ENCODE results near the gene NLGN1. TPM values are rescaled to one million over a fixed set of nuclear protein-coding genes. Genes with fewer than 3 reads are reported as not detected.
A peak's percentile ranks its signal among the peaks of the same experiment; 100 is the strongest.

The NLGN1 gene
- total and polyA plus RNA-seq, 2 of the 13 experiments (the other 11 are each of a cell fraction or from before 2014, with no cell fraction given) = not detected

DNA sequence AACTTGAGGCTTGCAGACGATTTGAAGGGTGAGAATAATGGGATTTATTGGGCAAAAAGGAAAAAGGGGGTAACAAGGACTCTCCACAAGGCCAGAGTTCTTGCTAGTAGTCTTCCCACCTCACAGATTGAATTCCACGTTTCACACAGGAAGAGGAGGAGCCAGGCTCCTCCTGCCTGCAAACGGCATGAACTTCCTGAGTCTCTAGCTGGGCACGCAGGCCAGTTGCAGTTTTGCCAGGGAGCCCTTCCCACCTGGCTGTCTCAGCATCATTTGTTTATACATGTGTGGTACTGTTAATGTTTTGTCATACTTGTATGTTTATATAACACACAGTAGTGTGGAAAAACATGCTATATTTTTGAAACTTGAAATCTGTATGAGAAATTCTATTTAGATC, 155.0 kb downstream of the NLGN1 start (continued):
- TF ChIP-seq, protein P1, sequence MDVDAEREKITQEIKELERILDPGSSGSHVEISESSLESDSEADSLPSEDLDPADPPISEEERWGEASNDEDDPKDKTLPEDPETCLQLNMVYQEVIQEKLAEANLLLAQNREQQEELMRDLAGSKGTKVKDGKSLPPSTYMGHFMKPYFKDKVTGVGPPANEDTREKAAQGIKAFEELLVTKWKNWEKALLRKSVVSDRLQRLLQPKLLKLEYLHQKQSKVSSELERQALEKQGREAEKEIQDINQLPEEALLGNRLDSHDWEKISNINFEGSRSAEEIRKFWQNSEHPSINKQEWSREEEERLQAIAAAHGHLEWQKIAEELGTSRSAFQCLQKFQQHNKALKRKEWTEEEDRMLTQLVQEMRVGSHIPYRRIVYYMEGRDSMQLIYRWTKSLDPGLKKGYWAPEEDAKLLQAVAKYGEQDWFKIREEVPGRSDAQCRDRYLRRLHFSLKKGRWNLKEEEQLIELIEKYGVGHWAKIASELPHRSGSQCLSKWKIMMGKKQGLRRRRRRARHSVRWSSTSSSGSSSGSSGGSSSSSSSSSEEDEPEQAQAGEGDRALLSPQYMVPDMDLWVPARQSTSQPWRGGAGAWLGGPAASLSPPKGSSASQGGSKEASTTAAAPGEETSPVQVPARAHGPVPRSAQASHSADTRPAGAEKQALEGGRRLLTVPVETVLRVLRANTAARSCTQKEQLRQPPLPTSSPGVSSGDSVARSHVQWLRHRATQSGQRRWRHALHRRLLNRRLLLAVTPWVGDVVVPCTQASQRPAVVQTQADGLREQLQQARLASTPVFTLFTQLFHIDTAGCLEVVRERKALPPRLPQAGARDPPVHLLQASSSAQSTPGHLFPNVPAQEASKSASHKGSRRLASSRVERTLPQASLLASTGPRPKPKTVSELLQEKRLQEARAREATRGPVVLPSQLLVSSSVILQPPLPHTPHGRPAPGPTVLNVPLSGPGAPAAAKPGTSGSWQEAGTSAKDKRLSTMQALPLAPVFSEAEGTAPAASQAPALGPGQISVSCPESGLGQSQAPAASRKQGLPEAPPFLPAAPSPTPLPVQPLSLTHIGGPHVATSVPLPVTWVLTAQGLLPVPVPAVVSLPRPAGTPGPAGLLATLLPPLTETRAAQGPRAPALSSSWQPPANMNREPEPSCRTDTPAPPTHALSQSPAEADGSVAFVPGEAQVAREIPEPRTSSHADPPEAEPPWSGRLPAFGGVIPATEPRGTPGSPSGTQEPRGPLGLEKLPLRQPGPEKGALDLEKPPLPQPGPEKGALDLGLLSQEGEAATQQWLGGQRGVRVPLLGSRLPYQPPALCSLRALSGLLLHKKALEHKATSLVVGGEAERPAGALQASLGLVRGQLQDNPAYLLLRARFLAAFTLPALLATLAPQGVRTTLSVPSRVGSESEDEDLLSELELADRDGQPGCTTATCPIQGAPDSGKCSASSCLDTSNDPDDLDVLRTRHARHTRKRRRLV (CRISPR knock-in tag; IDR thresholded peaks at IDR 0.05) = no peak
- no peak for TF ChIP-seq ZNF720 (CRISPR knock-in tag; IDR thresholded peaks at IDR 0.05)

DNA sequence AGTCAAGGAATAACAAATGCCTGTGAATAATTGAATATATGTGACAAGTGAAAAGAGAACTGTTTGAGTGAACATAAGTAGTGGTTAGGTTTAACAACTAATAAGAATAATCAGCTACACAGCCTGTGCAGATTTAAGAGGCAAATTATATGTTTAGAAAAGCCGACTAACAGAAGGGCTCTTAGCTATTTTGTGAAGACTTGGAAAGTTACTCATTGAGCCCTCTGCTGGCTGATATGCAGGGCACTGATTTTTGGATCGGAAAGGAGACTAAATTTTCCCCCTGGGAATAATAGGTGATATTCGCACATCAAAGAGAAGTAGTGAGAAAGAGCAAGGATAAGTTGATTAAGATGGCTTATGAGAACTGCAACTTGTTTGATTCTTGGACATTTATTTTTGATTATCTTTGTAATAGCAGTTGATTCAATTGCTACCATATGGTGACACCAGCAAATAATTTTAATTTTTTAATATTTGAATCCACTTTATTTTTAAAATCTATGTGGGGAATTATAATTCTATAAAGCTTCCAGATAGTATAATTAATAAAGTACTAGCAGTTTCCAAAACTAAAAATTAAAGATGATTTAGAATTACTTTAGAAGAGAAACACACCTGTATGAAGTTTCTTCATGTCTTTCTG, 156.2 kb downstream of the NLGN1 start:
- H3K9me3 ChIP-seq (ENCODE audit: low read length) = no peaks in the 10 kb centered on the region
- ChIA-PET POLR2A (no interaction called here), CTCF (ENCODE audit: low intra/inter-chr PET ratio, low total read pairs) (no interaction called here)
- WGBS (ENCODE audit: low lambda C conversion rate) = 5% methylated on average over 3 of the region's 3 CpGs
- no peak overlapping the region for H3K4me3 ChIP-seq (replicated peaks in 1 of 3; ENCODE audit: insufficient read depth in 1 of 3, low read depth in 2 of 3, low read length in 3 of 3)
- H3K4me2 ChIP-seq (ENCODE audit: low read depth, low read length) = no peak overlapping the region
- no peaks in the 10 kb centered on the region for H3K79me2 ChIP-seq (ENCODE audit: insufficient read depth, low read length)
- in situ Hi-C loops (cut with HindIII; ENCODE audit: extremely low pct_ligation_motif_present, low pct_unique_long_range_greater_than_20kb) (no loop called here), intact Hi-C loops (cut with micrococcal nuclease; ENCODE audit: unreplicated experiment) (loop anchor here (1.0 to 5.0 kb wide), 3 partner anchors 142 to 746 kb away; no protein-coding TSS in a partner anchor)
- FAIRE-seq (peak; percentile 28), DNase-seq (ENCODE audit: low spot score) (peak; percentile 10), ATAC-seq (peak; percentile 61; the same call in 2 of the 3 replicates)
- H3K9ac ChIP-seq (ENCODE audit: insufficient read depth, low read depth, low read length) = no peak overlapping the region
- H3K4me1 ChIP-seq (ENCODE audit: insufficient read depth, low read length) = no peaks in the 10 kb centered on the region
- no peaks in the 10 kb centered on the region for H4K20me1 ChIP-seq (ENCODE audit: insufficient read depth, low read length)
- H3K27ac ChIP-seq (ENCODE audit: extremely low read length, insufficient read depth, low read length) = no peak overlapping the region
- no TSS peak for BruUV-seq (replicated peaks)
- H3K36me3 ChIP-seq (replicated peaks in 1 of 2; ENCODE audit: control insufficient read depth in 1 of 2, insufficient read depth in 2 of 2, low read length in 2 of 2) = no peaks in the 10 kb centered on the region
- no peak overlapping the region for H2AFZ ChIP-seq (ENCODE audit: low read length)
- H3K27me3 ChIP-seq (ENCODE audit: control insufficient read depth in 1 of 2, insufficient read depth in 2 of 2, low read length in 2 of 2) = no peaks in the 10 kb centered on the region
- no peak for TF ChIP-seq HMG20A (CRISPR knock-in tag; IDR thresholded peaks at IDR 0.05; ENCODE audit: borderline replicate concordance)
- no peak for TF ChIP-seq RBFOX2 (IDR thresholded peaks at IDR 0.05; ENCODE audit: low read depth, low read length)
- TF ChIP-seq ZNF326 (CRISPR knock-in tag; IDR thresholded peaks at IDR 0.05; ENCODE audit: borderline replicate concordance) = no peak
- peak; percentile 17; the same call in 1 of the 2 replicates for TF ChIP-seq STAG1 (CRISPR knock-in tag; IDR thresholded peaks at IDR 0.05)
- TF ChIP-seq MTF1 (CRISPR knock-in tag; IDR thresholded peaks at IDR 0.05) = no peak
- TF ChIP-seq, protein P2, sequence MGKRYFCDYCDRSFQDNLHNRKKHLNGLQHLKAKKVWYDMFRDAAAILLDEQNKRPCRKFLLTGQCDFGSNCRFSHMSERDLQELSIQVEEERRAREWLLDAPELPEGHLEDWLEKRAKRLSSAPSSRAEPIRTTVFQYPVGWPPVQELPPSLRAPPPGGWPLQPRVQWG (CRISPR knock-in tag; IDR thresholded peaks at IDR 0.05; ENCODE audit: borderline replicate concordance, low read depth) = no peak
- no peak for TF ChIP-seq ZNF251 (CRISPR knock-in tag; IDR thresholded peaks at IDR 0.05)
- TF ChIP-seq, protein P3, sequence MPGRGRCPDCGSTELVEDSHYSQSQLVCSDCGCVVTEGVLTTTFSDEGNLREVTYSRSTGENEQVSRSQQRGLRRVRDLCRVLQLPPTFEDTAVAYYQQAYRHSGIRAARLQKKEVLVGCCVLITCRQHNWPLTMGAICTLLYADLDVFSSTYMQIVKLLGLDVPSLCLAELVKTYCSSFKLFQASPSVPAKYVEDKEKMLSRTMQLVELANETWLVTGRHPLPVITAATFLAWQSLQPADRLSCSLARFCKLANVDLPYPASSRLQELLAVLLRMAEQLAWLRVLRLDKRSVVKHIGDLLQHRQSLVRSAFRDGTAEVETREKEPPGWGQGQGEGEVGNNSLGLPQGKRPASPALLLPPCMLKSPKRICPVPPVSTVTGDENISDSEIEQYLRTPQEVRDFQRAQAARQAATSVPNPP (CRISPR knock-in tag; IDR thresholded peaks at IDR 0.05) = no peak
- no peak for TF ChIP-seq ZNF7 (CRISPR knock-in tag; IDR thresholded peaks at IDR 0.05)
- TF ChIP-seq, protein P4, sequence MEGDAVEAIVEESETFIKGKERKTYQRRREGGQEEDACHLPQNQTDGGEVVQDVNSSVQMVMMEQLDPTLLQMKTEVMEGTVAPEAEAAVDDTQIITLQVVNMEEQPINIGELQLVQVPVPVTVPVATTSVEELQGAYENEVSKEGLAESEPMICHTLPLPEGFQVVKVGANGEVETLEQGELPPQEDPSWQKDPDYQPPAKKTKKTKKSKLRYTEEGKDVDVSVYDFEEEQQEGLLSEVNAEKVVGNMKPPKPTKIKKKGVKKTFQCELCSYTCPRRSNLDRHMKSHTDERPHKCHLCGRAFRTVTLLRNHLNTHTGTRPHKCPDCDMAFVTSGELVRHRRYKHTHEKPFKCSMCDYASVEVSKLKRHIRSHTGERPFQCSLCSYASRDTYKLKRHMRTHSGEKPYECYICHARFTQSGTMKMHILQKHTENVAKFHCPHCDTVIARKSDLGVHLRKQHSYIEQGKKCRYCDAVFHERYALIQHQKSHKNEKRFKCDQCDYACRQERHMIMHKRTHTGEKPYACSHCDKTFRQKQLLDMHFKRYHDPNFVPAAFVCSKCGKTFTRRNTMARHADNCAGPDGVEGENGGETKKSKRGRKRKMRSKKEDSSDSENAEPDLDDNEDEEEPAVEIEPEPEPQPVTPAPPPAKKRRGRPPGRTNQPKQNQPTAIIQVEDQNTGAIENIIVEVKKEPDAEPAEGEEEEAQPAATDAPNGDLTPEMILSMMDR (CRISPR knock-in tag; IDR thresholded peaks at IDR 0.05) = peak; percentile 43
- no peak for TF ChIP-seq ZSCAN12 (CRISPR knock-in tag; IDR thresholded peaks at IDR 0.05)
- peak; percentile 44; the same call in 1 of the 2 replicates for TF ChIP-seq SMC3 (IDR thresholded peaks at IDR 0.05; ENCODE audit: low read length)
- no peak for TF ChIP-seq MAFF (IDR thresholded peaks at IDR 0.05; ENCODE audit: low read depth, low read length)
- no peak for TF ChIP-seq RARA (CRISPR knock-in tag; IDR thresholded peaks at IDR 0.05)
